Muscle of arm (tissue), 12 donors: ENCODE data around the gene MAD1L1. TPM values are rescaled to one million over a fixed set of nuclear protein-coding genes. Genes with fewer than 3 reads are reported as not detected.

ENCODE experiments used
- DNase-seq: peaks from one replicate; pipeline ENCODE4 v3.0.0-alpha.2; 2013
- polyA plus RNA-seq, 12 donors: library from polyadenylated mRNA; unstranded; fragments of 120-200 nt; gene quantifications; one replicate each; pipeline ENCODE4 v1.2.1, GENCODE V29; 2013; ENCODE audit not compliant: insufficient read length in 12 of 12

Gene MAD1L1
- polyA plus RNA-seq, 12 donors = 16.2 to 60.1 (median 22.4) TPM; not detected in 1

- no peak for DNase-seq
Measured at GRCh38 chr7:1916601-1916970, 316.2 kb downstream of the MAD1L1 start.

GRCh38 chr7:1915956-1916600, 316.7 kb downstream of the MAD1L1 start:
- no peak for DNase-seq

- DNase-seq = no peak
Measured at GRCh38 chr7:1915326-1915725, 317.4 kb downstream of the MAD1L1 start.

GRCh38 chr7:1914743-1915142, 318.0 kb downstream of the MAD1L1 start:
- DNase-seq = no peak

GRCh38 chr7:1914321-1914720, 318.4 kb downstream of the MAD1L1 start:
- peak; percentile 52 for DNase-seq

- DNase-seq = no peak
Measured at GRCh38 chr7:1913466-1914282, 319.1 kb downstream of the MAD1L1 start.

GRCh38 chr7:1912593-1913465, 319.9 kb downstream of the MAD1L1 start:
- no peak for DNase-seq

- DNase-seq = no peak
Measured at GRCh38 chr7:1911571-1911970, 321.2 kb downstream of the MAD1L1 start.

- no peak for DNase-seq
Measured at GRCh38 chr7:1910827-1911226, 321.9 kb downstream of the MAD1L1 start.

- DNase-seq = no peak
Measured at GRCh38 chr7:1910081-1910685, 322.6 kb downstream of the MAD1L1 start.

GRCh38 chr7:1909476-1909875, 323.3 kb downstream of the MAD1L1 start:
- DNase-seq = no peak

- no peak for DNase-seq
Measured at GRCh38 chr7:1908823-1909420, 323.8 kb downstream of the MAD1L1 start.

- no peak for DNase-seq
Measured at GRCh38 chr7:1907751-1908365, 324.9 kb downstream of the MAD1L1 start.

- DNase-seq = no peak
Measured at GRCh38 chr7:1906988-1907745, 325.6 kb downstream of the MAD1L1 start.

GRCh38 chr7:1906087-1906830, 326.5 kb downstream of the MAD1L1 start:
- no peak for DNase-seq

GRCh38 chr7:1902231-1902855, 330.4 kb downstream of the MAD1L1 start:
- DNase-seq = no peak

GRCh38 chr7:1901431-1902210, 331.1 kb downstream of the MAD1L1 start:
- no peak for DNase-seq

- no peak for DNase-seq
Measured at GRCh38 chr7:1900847-1901246, 331.9 kb downstream of the MAD1L1 start.
